NT2/D1 (cell line): Measurements from ENCODE around the gene GJB5.

ENCODE experiments used
- YY1 ChIP-seq: IDR thresholded peaks from 2 replicates; pipeline ENCODE4 v1.6.1; 2011; ENCODE audit not compliant: insufficient read length, insufficient read depth
- ZNF274 ChIP-seq: IDR thresholded peaks from 2 replicates; pipeline ENCODE4 v1.6.1; 2011; ENCODE audit warnings: mild to moderate bottlenecking, low read depth, low read length

- no peak for TF ChIP-seq YY1
- TF ChIP-seq ZNF274 = no peak
Measured at GRCh38 chr1:34715139-34715538, 39.7 kb upstream of the GJB5 start.
